ENCODE data around the gene COPS4.
"Not testable (repeated sequence)": the region's sequence is repeated elsewhere in the genome, so short reads cannot be mapped to it uniquely, and the experiment has no call there.

COPS4 gene

DNA sequence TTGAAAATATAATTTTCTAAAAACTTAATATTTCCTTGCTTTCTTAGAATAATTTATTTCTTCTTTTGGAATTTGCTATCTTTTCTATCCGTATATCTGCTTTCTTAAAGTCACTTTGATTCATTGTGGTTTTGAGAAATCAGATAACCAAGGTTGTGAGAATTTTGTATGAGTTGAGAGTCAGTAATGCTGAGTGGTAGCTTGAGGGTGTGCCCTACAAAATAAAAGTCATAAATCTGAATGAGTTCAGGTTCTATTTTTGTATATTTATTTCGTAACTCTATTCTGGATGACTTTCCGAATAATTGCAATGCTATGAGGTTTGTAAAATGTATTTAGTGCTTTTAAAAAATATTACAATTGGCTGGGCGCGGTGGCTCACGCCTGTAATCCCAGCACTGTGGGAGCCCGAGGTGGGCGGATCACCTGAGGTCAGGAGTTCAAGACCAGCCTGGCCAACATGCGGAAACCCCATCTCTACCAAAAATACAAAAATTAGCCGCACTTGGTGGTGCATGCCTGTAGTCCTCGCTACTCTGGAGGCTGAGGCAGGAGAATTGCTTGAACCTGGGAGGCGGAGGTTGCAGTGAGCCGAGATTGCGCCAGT lies 8.9 kb downstream of the COPS4 start:
- DNase-seq (ENCODE audit: low read depth, low spot score) = no peak
- in situ Hi-C loops (cut with HindIII; ENCODE audit: low sequenced_read_pairs) = no loop called here
- no peak overlapping the region for H3K4me3 ChIP-seq (ENCODE audit: low read depth, low read length)
- TF ChIP-seq, protein P1, sequence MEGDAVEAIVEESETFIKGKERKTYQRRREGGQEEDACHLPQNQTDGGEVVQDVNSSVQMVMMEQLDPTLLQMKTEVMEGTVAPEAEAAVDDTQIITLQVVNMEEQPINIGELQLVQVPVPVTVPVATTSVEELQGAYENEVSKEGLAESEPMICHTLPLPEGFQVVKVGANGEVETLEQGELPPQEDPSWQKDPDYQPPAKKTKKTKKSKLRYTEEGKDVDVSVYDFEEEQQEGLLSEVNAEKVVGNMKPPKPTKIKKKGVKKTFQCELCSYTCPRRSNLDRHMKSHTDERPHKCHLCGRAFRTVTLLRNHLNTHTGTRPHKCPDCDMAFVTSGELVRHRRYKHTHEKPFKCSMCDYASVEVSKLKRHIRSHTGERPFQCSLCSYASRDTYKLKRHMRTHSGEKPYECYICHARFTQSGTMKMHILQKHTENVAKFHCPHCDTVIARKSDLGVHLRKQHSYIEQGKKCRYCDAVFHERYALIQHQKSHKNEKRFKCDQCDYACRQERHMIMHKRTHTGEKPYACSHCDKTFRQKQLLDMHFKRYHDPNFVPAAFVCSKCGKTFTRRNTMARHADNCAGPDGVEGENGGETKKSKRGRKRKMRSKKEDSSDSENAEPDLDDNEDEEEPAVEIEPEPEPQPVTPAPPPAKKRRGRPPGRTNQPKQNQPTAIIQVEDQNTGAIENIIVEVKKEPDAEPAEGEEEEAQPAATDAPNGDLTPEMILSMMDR (IDR thresholded peaks at IDR 0.05; ENCODE audit: low read depth, low read length) = no peak

DNA sequence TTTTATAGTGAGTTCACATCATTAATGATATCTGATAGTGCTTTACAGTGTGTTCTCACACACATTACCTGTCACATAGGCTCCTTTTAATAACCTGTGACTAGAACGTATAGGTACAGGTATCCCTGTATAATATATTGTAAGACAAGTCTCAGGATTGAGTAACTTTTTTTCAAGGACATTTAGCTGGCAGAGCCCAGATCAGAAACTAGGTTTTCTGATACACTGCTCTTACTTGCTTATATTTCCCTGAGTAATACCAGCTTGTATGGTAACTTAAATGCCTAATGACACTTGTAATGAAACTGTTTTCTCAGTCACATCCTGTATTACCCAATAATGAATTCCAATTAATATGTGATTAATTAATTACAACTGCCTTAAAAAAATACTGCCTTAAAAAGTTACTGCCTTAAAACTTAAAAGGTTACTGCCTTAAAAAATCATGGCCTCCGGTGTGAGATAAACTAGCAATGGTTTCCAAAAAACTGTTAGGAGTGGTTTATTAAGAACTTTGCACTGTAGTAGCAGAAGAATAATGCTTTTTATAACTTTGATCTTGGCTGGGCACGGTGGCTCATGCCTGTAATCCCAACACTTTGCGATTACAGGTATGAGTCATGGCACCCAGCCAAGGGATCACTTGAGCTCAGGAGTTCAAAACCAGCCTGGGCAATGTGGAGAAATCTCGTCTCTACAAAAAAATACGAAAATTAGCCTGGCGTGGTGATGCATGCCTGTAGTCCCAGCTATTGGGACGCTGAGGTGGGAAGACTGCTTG lies 11.9 kb downstream of the COPS4 start:
- DNase-seq (ENCODE audit: low read depth, low spot score) = no peak
- TF ChIP-seq, protein P1 (IDR thresholded peaks at IDR 0.05; ENCODE audit: low read depth, low read length) = no peak
- no peak overlapping the region for H3K4me3 ChIP-seq (ENCODE audit: low read depth, low read length)
- in situ Hi-C loops (cut with HindIII; ENCODE audit: low sequenced_read_pairs) = no loop called here

DNA sequence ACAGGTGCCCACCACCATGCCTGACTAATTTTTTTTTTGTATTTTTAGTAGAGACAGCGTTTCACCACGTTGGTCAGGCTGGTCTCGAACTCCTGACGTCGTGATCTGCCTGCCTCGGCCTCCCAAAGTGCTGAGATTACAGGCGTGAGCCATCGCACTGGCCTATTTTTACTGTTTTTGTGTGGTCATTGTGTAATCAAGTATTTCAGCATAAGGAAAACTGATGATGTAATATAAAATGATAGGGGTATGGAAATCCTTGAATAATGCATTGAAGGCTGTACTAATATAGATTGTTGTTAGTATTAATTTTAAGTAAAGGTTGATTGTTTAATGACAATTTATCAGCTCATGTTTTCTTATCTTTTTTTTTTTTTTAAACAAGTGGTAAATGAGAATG lies 13.8 kb downstream of the COPS4 start:
- in situ Hi-C loops (cut with HindIII; ENCODE audit: low sequenced_read_pairs); H3K4me3 ChIP-seq (ENCODE audit: low read depth, low read length); DNase-seq (ENCODE audit: low read depth, low spot score): not testable (repeated sequence)

DNA sequence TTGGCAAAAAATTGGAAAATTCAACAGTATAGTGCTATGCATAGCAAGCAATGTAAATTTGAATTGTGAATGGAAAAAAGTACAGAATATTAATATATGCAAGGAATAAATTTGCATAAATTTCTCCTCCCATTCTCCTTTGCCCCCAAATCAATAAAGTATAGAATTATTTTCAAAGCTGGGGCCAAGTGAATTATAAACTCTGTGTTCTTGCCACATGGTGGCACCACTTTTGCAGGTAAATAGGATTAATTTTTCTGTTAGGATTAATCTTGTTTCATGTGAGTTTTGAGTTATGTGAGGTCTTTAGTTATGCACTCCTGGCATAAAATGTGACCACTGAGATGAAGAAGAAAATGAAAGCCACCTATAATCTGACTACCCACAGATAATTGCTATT lies 19.9 kb downstream of the COPS4 start:
- peak; percentile 16 for DNase-seq (ENCODE audit: low read depth, low spot score)

DNA sequence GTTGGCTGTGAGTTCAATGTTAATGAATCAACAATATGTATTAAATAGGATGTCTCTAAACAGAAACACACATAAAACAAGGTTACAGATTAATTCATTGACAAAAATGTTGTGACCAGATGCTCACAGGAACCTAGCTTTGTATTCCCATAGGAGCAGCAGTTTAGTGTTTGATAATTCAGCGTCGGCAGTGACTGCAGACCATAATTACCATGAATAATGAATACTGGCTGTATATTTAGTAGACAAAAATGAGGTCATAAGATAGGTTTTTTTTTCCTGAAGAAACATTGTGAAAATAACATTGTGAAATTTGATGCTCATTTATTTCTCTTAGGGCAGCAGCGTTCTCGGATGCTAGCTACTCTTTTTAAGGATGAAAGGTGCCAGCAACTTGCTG lies 27.8 kb downstream of the COPS4 start:
- in situ Hi-C loops (cut with HindIII; ENCODE audit: low sequenced_read_pairs) = no loop called here
- DNase-seq (ENCODE audit: low read depth, low spot score) = no peak
- TF ChIP-seq, protein P1 (IDR thresholded peaks at IDR 0.05; ENCODE audit: low read depth, low read length) = no peak
- H3K4me3 ChIP-seq (ENCODE audit: low read depth, low read length) = no peak overlapping the region

More for the DNA sequence above, 19.9 kb downstream of the COPS4 start:
- no peak overlapping the region for H3K4me3 ChIP-seq (ENCODE audit: low read depth, low read length)
- TF ChIP-seq, protein P1 (IDR thresholded peaks at IDR 0.05; ENCODE audit: low read depth, low read length) = peak; percentile 48
- in situ Hi-C loops (cut with HindIII; ENCODE audit: low sequenced_read_pairs) = no loop called here

DNA sequence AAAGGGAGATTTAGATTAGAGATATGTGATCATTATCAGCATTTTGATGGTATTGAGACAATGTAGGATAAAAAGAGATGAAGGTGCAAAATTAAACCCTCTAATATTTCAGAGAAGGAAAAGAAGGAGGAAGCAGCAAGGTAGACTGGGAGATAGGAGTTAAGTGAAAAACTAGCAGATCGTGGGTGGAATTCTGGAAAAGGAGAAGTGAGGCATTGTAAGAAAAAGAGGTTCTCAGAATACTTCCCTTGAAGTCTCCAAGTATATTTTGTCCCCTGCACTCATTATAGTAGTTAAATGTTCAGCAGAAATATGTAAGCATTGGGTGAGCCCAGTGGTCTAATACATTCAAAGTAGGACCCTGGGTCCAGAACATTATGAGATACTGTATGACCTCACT lies 30.3 kb downstream of the COPS4 start:
- TF ChIP-seq, protein P1 (IDR thresholded peaks at IDR 0.05; ENCODE audit: low read depth, low read length) = no peak
- no peak for DNase-seq (ENCODE audit: low read depth, low spot score)
- in situ Hi-C loops (cut with HindIII; ENCODE audit: low sequenced_read_pairs) = no loop called here
- H3K4me3 ChIP-seq (ENCODE audit: low read depth, low read length) = no peak overlapping the region

DNA sequence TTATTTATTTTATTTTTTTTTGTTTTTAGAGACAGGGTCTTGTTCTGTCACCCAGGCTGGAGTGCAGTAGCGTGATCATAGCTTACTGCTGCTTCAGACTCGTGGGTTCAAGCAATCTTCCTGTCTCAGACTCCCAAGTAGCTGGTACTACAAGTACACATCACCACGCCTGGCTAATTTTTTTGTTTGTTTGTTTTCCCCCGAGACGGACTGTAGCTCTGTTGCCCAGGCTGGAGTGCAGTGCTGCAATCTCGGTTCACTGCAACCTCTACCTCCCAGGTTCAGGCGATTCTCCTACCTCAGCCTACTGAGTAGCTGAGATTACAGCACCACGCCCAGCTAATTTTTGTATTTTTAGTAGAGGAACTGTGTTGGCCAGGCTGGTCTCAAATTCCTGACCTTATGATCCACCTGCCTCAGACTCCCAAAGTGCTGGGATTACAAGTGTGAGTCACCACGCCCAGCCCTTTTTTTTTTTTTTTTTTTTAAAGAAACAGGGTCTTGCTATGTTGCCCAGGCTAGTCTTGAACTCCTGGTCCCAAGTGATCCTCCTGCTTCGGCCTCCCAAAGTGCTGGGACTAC lies 32.2 kb downstream of the COPS4 start:
- no peak for DNase-seq (ENCODE audit: low read depth, low spot score)
- no peak overlapping the region for H3K4me3 ChIP-seq (ENCODE audit: low read depth, low read length)
- TF ChIP-seq, protein P1 (IDR thresholded peaks at IDR 0.05; ENCODE audit: low read depth, low read length) = no peak
- in situ Hi-C loops (cut with HindIII; ENCODE audit: low sequenced_read_pairs) = no loop called here
